ENCODE results near the gene FKRP. TPM values are rescaled to one million over a fixed set of nuclear protein-coding genes. Genes with fewer than 3 reads are reported as not detected.

Gene FKRP
- total and polyA plus RNA-seq, 2 of the 13 experiments (the other 11 are each of a cell fraction or from before 2014, with no cell fraction given), result 7.3 to 9.8 TPM

DNA sequence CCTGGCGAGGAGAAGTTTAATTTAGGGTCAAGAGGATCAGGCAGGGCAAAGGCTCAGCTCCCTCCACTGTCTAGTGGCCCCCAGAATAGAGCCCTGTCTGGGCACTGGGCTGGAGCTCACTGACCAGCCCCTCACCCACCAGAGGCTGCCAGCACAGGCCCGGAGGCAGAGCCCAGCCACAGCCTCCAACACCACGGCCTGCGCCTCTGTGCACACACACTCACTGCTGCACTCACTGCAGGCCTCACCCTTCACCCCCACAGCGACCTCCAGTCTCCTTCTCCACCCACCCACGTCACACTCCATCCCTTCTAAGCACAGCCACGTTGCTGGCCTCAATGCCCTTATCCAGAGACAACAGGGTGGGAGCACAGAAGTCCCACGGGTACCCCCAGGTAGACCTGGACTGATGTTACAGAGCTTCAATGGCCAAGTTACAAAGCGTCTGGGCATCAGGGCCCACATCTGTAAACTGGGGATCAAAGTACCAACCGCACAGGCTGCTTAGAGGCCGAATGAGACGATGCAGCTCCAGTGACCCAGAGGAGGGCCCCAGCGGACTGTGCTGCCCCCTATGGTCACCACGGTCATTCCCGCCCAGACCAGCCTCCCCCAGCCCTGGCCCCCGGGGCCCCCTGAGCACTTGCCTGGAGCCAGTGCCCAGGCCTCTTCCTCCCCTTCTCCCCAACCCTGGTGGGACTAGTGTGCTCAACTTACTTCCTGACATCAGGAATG is 24.4 kb upstream of the FKRP start:
- CTCF ChIA-PET (ENCODE audit: low intra/inter-chr PET ratio, low total read pairs), result interaction anchor here (0.7 kb wide), 1 partner anchor 17 kb away, joined by 4 read pairs; no protein-coding TSS in a partner anchor
- FAIRE-seq, result no peak
- H3K79me2 ChIP-seq (ENCODE audit: insufficient read depth, low read length), result peaks cover 3% of the 10 kb centered on the region
- BruUV-seq (replicated peaks), result no TSS peak
- H3K36me3 ChIP-seq (replicated peaks in 1 of 2; ENCODE audit: control insufficient read depth in 1 of 2, insufficient read depth in 2 of 2, low read length in 2 of 2), result peaks cover 27 to 48% of the 10 kb centered on the region in 2 experiments
- no peaks in the 10 kb centered on the region; a peak in 1 of 5 replicates for H3K27me3 ChIP-seq (ENCODE audit: control insufficient read depth in 1 of 2, insufficient read depth in 2 of 2, low read length in 2 of 2)
- POLR2A ChIA-PET, result no interaction called here
- H3K9ac ChIP-seq (ENCODE audit: insufficient read depth, low read depth, low read length), result no peak overlapping the region
- in situ Hi-C loops (cut with HindIII; ENCODE audit: extremely low pct_ligation_motif_present, low pct_unique_long_range_greater_than_20kb) (no loop called here), intact Hi-C loops (cut with micrococcal nuclease; ENCODE audit: unreplicated experiment) (no loop called here)
- H3K4me3 ChIP-seq (replicated peaks in 1 of 3; ENCODE audit: insufficient read depth in 1 of 3, low read depth in 2 of 3, low read length in 3 of 3), result no peak overlapping the region
- peak overlapping the region; percentile 22 for H3K27ac ChIP-seq (ENCODE audit: extremely low read length, insufficient read depth, low read length)
- whole genome bisulfite sequencing (ENCODE audit: low lambda C conversion rate), result 84% methylated on average over 7 of the region's 16 CpGs
- DNase-seq (ENCODE audit: low spot score), result peak; percentile 50
- H4K20me1 ChIP-seq (ENCODE audit: insufficient read depth, low read length), result no peaks in the 10 kb centered on the region
- no peaks in the 10 kb centered on the region for H3K9me3 ChIP-seq (ENCODE audit: low read length)
- no peak overlapping the region for H3K4me2 ChIP-seq (ENCODE audit: low read depth, low read length)
- ATAC-seq, result peak; percentile 69
- no peak overlapping the region for H2AFZ ChIP-seq (ENCODE audit: low read length)
- peaks cover 19% of the 10 kb centered on the region for H3K4me1 ChIP-seq (ENCODE audit: insufficient read depth, low read length)
- TF ChIP-seq, protein P1, sequence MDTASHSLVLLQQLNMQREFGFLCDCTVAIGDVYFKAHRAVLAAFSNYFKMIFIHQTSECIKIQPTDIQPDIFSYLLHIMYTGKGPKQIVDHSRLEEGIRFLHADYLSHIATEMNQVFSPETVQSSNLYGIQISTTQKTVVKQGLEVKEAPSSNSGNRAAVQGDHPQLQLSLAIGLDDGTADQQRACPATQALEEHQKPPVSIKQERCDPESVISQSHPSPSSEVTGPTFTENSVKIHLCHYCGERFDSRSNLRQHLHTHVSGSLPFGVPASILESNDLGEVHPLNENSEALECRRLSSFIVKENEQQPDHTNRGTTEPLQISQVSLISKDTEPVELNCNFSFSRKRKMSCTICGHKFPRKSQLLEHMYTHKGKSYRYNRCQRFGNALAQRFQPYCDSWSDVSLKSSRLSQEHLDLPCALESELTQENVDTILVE (CRISPR knock-in tag; IDR thresholded peaks at IDR 0.05), result no peak
- TF ChIP-seq ISX (CRISPR knock-in tag; conservative IDR thresholded peaks at IDR 0.05), result no peak
- TF ChIP-seq ZNF780A (CRISPR knock-in tag; IDR thresholded peaks at IDR 0.05), result no peak
- TF ChIP-seq ZNF530 (CRISPR knock-in tag; IDR thresholded peaks at IDR 0.05; ENCODE audit: low read depth), result no peak
- no peak for TF ChIP-seq BRCA1 (CRISPR knock-in tag; IDR thresholded peaks at IDR 0.05)
- TF ChIP-seq, protein P2, sequence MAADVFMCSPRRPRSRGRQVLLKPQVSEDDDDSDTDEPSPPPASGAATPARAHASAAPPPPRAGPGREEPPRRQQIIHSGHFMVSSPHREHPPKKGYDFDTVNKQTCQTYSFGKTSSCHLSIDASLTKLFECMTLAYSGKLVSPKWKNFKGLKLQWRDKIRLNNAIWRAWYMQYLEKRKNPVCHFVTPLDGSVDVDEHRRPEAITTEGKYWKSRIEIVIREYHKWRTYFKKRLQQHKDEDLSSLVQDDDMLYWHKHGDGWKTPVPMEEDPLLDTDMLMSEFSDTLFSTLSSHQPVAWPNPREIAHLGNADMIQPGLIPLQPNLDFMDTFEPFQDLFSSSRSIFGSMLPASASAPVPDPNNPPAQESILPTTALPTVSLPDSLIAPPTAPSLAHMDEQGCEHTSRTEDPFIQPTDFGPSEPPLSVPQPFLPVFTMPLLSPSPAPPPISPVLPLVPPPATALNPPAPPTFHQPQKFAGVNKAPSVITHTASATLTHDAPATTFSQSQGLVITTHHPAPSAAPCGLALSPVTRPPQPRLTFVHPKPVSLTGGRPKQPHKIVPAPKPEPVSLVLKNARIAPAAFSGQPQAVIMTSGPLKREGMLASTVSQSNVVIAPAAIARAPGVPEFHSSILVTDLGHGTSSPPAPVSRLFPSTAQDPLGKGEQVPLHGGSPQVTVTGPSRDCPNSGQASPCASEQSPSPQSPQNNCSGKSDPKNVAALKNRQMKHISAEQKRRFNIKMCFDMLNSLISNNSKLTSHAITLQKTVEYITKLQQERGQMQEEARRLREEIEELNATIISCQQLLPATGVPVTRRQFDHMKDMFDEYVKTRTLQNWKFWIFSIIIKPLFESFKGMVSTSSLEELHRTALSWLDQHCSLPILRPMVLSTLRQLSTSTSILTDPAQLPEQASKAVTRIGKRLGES (CRISPR knock-in tag; IDR thresholded peaks at IDR 0.05; ENCODE audit: borderline replicate concordance), result no peak
- TF ChIP-seq, protein P3, sequence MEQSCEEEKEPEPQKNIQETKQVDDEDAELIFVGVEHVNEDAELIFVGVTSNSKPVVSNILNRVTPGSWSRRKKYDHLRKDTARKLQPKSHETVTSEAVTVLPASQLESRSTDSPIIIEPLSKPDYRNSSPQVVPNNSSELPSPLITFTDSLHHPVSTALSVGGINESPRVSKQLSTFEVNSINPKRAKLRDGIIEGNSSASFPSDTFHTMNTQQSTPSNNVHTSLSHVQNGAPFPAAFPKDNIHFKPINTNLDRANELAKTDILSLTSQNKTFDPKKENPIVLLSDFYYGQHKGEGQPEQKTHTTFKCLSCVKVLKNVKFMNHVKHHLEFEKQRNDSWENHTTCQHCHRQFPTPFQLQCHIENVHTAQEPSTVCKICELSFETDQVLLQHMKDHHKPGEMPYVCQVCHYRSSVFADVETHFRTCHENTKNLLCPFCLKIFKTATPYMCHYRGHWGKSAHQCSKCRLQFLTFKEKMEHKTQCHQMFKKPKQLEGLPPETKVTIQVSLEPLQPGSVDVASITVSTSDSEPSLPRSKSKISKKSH (CRISPR knock-in tag; IDR thresholded peaks at IDR 0.05; ENCODE audit: borderline replicate concordance), result no peak
- no peak for TF ChIP-seq ZNF260 (CRISPR knock-in tag; IDR thresholded peaks at IDR 0.05; ENCODE audit: borderline replicate concordance, low read depth)
- TF ChIP-seq, protein P4, sequence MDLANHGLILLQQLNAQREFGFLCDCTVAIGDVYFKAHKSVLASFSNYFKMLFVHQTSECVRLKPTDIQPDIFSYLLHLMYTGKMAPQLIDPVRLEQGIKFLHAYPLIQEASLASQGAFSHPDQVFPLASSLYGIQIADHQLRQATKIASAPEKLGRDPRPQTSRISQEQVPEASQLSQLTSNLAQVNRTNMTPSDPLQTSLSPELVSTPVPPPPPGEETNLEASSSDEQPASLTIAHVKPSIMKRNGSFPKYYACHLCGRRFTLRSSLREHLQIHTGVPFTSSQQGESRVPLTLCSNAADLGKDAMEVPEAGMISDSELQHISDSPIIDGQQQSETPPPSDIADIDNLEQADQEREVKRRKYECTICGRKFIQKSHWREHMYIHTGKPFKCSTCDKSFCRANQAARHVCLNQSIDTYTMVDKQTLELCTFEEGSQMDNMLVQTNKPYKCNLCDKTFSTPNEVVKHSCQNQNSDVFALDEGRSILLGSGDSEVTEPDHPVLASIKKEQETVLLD (CRISPR knock-in tag; IDR thresholded peaks at IDR 0.05; ENCODE audit: low read depth), result no peak
- peak; percentile 56; the same call in 1 of the 2 replicates for TF ChIP-seq HNF4G (IDR thresholded peaks at IDR 0.05; ENCODE audit: borderline replicate concordance, low read depth, low read length)
- TF ChIP-seq HNF4G (CRISPR knock-in tag; IDR thresholded peaks at IDR 0.05; ENCODE audit: borderline replicate concordance, low read depth), result no peak
- no peak for TF ChIP-seq ZNF577 (CRISPR knock-in tag; IDR thresholded peaks at IDR 0.05; ENCODE audit: borderline replicate concordance, low read depth)
- TF ChIP-seq, protein P5, sequence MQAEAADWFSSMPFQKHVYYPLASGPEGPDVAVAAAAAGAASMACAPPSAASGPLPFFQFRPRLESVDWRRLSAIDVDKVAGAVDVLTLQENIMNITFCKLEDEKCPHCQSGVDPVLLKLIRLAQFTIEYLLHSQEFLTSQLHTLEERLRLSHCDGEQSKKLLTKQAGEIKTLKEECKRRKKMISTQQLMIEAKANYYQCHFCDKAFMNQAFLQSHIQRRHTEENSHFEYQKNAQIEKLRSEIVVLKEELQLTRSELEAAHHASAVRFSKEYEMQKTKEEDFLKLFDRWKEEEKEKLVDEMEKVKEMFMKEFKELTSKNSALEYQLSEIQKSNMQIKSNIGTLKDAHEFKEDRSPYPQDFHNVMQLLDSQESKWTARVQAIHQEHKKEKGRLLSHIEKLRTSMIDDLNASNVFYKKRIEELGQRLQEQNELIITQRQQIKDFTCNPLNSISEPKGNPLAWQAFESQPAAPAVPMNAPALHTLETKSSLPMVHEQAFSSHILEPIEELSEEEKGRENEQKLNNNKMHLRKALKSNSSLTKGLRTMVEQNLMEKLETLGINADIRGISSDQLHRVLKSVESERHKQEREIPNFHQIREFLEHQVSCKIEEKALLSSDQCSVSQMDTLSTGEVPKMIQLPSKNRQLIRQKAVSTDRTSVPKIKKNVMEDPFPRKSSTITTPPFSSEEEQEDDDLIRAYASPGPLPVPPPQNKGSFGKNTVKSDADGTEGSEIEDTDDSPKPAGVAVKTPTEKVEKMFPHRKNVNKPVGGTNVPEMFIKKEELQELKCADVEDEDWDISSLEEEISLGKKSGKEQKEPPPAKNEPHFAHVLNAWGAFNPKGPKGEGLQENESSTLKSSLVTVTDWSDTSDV (CRISPR knock-in tag; IDR thresholded peaks at IDR 0.05), result no peak
